Endothelial cell of umbilical vein (primary cell): Measurements from ENCODE around the gene CEP85L. TPM values are rescaled to one million over a fixed set of nuclear protein-coding genes. Genes with fewer than 3 reads are reported as not detected.

ENCODE experiments used
- BruUV-seq: library from RNA; stranded (reverse); fragments of 400-500 nt; replicated peaks from 2 replicates; lab custom pipeline; 2021; lab: Mats Ljungman, UMichigan
- CTCF ChIA-PET: fragments of 300-600, 350-600 bp; sonication (Branson Sonifier 250); formaldehyde crosslinking; loops from one replicate; lab custom pipeline; 2021; ENCODE audit warnings: antibody characterized with exemption, inconsistent platforms; lab: Charles Lee
- POLR2A ChIA-PET: fragments of 300-600, 350-600 bp; sonication (Branson Sonifier 250); formaldehyde crosslinking; loops from one replicate; lab custom pipeline; 2021; ENCODE audit warnings: antibody characterized with exemption, inconsistent platforms; lab: Charles Lee
- DNase-seq: peaks from one replicate; pipeline ENCODE4 v3.0.0-alpha.2; 2011; ENCODE audit warnings: low read depth, low spot score
- FAIRE-seq: peaks from 2 replicates; lab custom pipeline; 2011; peaks lifted over from hg19 to GRCh38; lab: Jason Lieb, UNC
- H2AFZ ChIP-seq: 2 replicates; pipeline ENCODE4 v1.6.0; 2012; ENCODE audit warnings: low read depth, low read length, control low read depth, inconsistent platforms
- H3K27ac ChIP-seq: 2 replicates; pipeline ENCODE4 v1.5.1; 2011; ENCODE audit warnings: low read depth, mild to moderate bottlenecking, control low read depth, low read length, moderate library complexity; ENCODE audit not compliant: insufficient read depth
- H3K27me3 ChIP-seq, 2 experiments: 2 replicates each; pipeline versions ENCODE4 v1.6.0 to v1.6.1; 2011; ENCODE audit warnings: low read length in 2 of 2, mixed read lengths in 1 of 2; ENCODE audit not compliant: control insufficient read depth in 2 of 2, insufficient read depth in 2 of 2
- H3K36me3 ChIP-seq, 2 experiments: 2 replicates in 1 of 2; 3 replicates in 1 of 2; pipeline ENCODE4 v1.5.1; 2011; ENCODE audit warnings: low read length in 2 of 2, mild to moderate bottlenecking in 1 of 2, moderate library complexity in 1 of 2; ENCODE audit not compliant: control insufficient read depth in 2 of 2, insufficient read depth in 2 of 2; ENCODE audit errors: extremely low read depth in 1 of 2
- H3K4me1 ChIP-seq: 3 replicates; pipeline ENCODE4 v1.5.1; 2011; ENCODE audit warnings: mild to moderate bottlenecking, low read length; ENCODE audit not compliant: control insufficient read depth, insufficient read depth; ENCODE audit errors: extremely low read depth
- H3K4me2 ChIP-seq: 2 replicates; pipeline ENCODE4 v1.6.1; 2011; ENCODE audit warnings: low read length, control low read depth, mixed read lengths; ENCODE audit not compliant: insufficient read depth
- H3K4me3 ChIP-seq, 3 experiments: fragments of 200-600 bp in 1 of 3; sonication (generic), shearing (Covaris generic) in 1 of 3; replicated peaks in 1 of 3; 2 replicates each; pipeline ENCODE4 v1.5.1; 2011 to 2016; ENCODE audit warnings: control low read depth in 3 of 3, low read length in 3 of 3, mild to moderate bottlenecking in 2 of 3, inconsistent platforms in 1 of 3, low read depth in 1 of 3, moderate library complexity in 1 of 3; ENCODE audit not compliant: insufficient read depth in 1 of 3
- H3K79me2 ChIP-seq: 2 replicates; pipeline ENCODE4 v1.6.0; 2012; ENCODE audit warnings: low read length, inconsistent platforms; ENCODE audit not compliant: control insufficient read depth, insufficient read depth
- H3K9ac ChIP-seq: replicated peaks from 2 replicates; pipeline ENCODE3; 2011; ENCODE audit warnings: low read length, control low read depth; ENCODE audit not compliant: insufficient read depth; ENCODE audit errors: extremely low read depth
- H3K9me1 ChIP-seq: replicated peaks from 3 replicates; pipeline ENCODE4 v1.6.0; 2011; ENCODE audit warnings: mild to moderate bottlenecking, low read length; ENCODE audit not compliant: control insufficient read depth, insufficient read depth; ENCODE audit errors: extremely low read depth
- H3K9me3 ChIP-seq: replicated peaks from 2 replicates; pipeline ENCODE4 v1.5.1; 2012; ENCODE audit warnings: low read length, inconsistent platforms; ENCODE audit not compliant: control insufficient read depth, insufficient read depth
- H4K20me1 ChIP-seq: replicated peaks from 2 replicates; pipeline ENCODE3; 2011; ENCODE audit warnings: mild to moderate bottlenecking, low read length; ENCODE audit not compliant: control insufficient read depth, insufficient read depth; ENCODE audit errors: extremely low read depth
- EZH2 ChIP-seq: IDR thresholded peaks from 2 replicates; pipeline ENCODE4 v1.6.1; 2012; ENCODE audit warnings: borderline replicate concordance, low read depth, mild to moderate bottlenecking, moderate library complexity, low read length, inconsistent platforms; ENCODE audit not compliant: severe bottlenecking
- FOS ChIP-seq: IDR thresholded peaks from 2 replicates; pipeline ENCODE4 v1.6.1; 2011; ENCODE audit warnings: mild to moderate bottlenecking, low read length, moderate library complexity, borderline replicate concordance; ENCODE audit not compliant: insufficient read depth
- GATA2 ChIP-seq: IDR thresholded peaks from 2 replicates; pipeline ENCODE4 v1.7.0; 2011; ENCODE audit warnings: low read depth, mild to moderate bottlenecking, moderate library complexity, mixed read lengths, low read length; ENCODE audit not compliant: insufficient read length, insufficient read depth
- JUN ChIP-seq: IDR thresholded peaks from 2 replicates; pipeline ENCODE4 v1.6.1; 2011; ENCODE audit warnings: borderline replicate concordance, low read depth; ENCODE audit not compliant: insufficient read length, insufficient read depth
- MAX ChIP-seq: IDR thresholded peaks from 2 replicates; pipeline ENCODE4 v1.6.1; 2011; ENCODE audit not compliant: insufficient read depth, insufficient read length
- MYC ChIP-seq: IDR thresholded peaks from one replicate; pipeline ENCODE4 v1.6.1; 2011; ENCODE audit warnings: mild to moderate bottlenecking, low read depth, low read length
- POLR2A ChIP-seq: IDR thresholded peaks from 2 replicates; pipeline ENCODE4 v1.6.1; 2012; ENCODE audit warnings: low read depth, mild to moderate bottlenecking, control low read depth, low read length
- POLR2AphosphoS5 ChIP-seq: IDR thresholded peaks from 2 replicates; pipeline ENCODE4 v1.6.1; 2012; ENCODE audit warnings: low read depth, mild to moderate bottlenecking, control low read depth, low read length, moderate library complexity; ENCODE audit not compliant: insufficient read depth
- dilution Hi-C: fragments of 300-500 bp; cut with MboI; formaldehyde crosslinking; loops from one replicate; pipeline ENCODE4 v1.15.0; 2019; ENCODE audit warnings: low sequenced_read_pairs; ENCODE audit not compliant: extremely low pct_ligation_motif_present
- intact Hi-C: fragments of 100-400 bp; cut with micrococcal nuclease; formaldehyde crosslinking; loops from one replicate; pipeline ENCODE4 v1.10.0; 2022
- polyA plus RNA-seq, 4 experiments: library from polyadenylated mRNA; depleted of rRNA in 3 of 4; stranded (reverse) in 3 of 4; unstranded in 1 of 4; fragments of >200 nt; gene quantifications; 2 replicates each; pipeline versions ENCODE4 v1.2.1 to v1.2.3, GENCODE V29; 2011 to 2012; ENCODE audit warnings: missing spikeins in 1 of 4
- total RNA-seq: library from RNA; stranded (reverse); gene quantifications from 2 replicates; pipeline ENCODE4 v1.2.3, GENCODE V29; 2021
- TF ChIP-seq, protein P1 (sequence below), 2 donors: IDR thresholded peaks; 1 replicate in 1 of 2; 2 replicates in 1 of 2; pipeline ENCODE4 v1.5.1; 2011; ENCODE audit warnings: low read length in 2 of 2, mild to moderate bottlenecking in 2 of 2, moderate library complexity in 2 of 2, control low read depth in 1 of 2, inconsistent platforms in 1 of 2, low read depth in 1 of 2; ENCODE audit not compliant: insufficient read depth in 1 of 2; ENCODE audit errors: extremely low read depth in 1 of 2

The CEP85L gene
- total and polyA plus RNA-seq, 2 donors (not counting 3 experiments of a cell fraction or from before 2014, with no cell fraction given) = 1.8 to 9.2 TPM

GRCh38 chr6:118589649-118590365 lies 61.6 kb downstream of the CEP85L start:
- BruUV-seq = no TSS peak
- Histone ChIP-seq H3K4me3 (no peak overlapping the region), H3K4me1 (peaks cover 9% of the 10 kb centered on the region), H3K27ac (no peak overlapping the region), H3K79me2 (peaks cover 12% of the 10 kb centered on the region), H3K9me3 (no peaks in the 10 kb centered on the region), H3K4me2 (peak overlapping the region; percentile 35), H3K9ac (no peak overlapping the region), H3K9me1 (no peaks in the 10 kb centered on the region), H3K27me3 (no peaks in the 10 kb centered on the region), H4K20me1 (no peaks in the 10 kb centered on the region), H2AFZ (no peak overlapping the region), H3K36me3 (no peaks in the 10 kb centered on the region)
- dilution Hi-C loops = no loop called here
- CTCF ChIA-PET = interaction anchor here (1.2 to 1.8 kb wide), 2 partner anchors 9 to 303 kb away, joined by 3 to 5 read pairs; no protein-coding TSS in a partner anchor
- TF ChIP-seq GATA2 = no peak
- peak; percentile 18 for DNase-seq
- no peak for FAIRE-seq
- POLR2A ChIA-PET = no interaction called here
- intact Hi-C loops = no loop called here

DNA sequence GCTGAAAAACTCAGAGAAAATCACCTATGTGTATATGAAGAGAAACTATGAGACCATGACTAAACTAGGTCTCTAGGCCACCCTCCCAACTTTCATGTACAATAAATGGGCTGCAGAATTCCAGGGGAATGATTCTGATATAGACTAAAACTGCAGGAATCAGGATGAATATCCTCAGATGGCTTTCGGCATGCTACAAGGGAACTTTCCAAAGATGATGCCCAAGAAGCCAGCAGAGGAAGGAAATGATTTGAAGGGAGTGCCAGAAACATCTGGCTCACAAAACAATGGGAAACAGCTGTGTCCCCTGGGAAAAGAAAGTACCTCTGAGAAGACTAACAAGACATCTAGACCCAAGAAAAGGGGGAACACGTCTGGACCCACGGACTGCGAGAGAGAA lies 62.2 kb downstream of the CEP85L start:
- DNase-seq (peak; percentile 32), FAIRE-seq (no peak)
- H3K4me3 ChIP-seq = no peak overlapping the region
- no peaks in the 10 kb centered on the region for H3K9me3 ChIP-seq
- no TSS peak for BruUV-seq
- peaks cover 12% of the 10 kb centered on the region for H3K79me2 ChIP-seq
- no peak overlapping the region for H2AFZ ChIP-seq
- no peaks in the 10 kb centered on the region for H3K9me1 ChIP-seq
- no peaks in the 10 kb centered on the region for H3K27me3 ChIP-seq
- no peak overlapping the region for H3K9ac ChIP-seq
- TF ChIP-seq GATA2 = no peak
- TF ChIP-seq EZH2 = no peak
- TF ChIP-seq MYC = no peak
- TF ChIP-seq FOS = no peak
- no peak for TF ChIP-seq POLR2AphosphoS5
- TF ChIP-seq POLR2A = no peak
- no peak for TF ChIP-seq MAX
- TF ChIP-seq JUN = no peak
- TF ChIP-seq, protein P1, sequence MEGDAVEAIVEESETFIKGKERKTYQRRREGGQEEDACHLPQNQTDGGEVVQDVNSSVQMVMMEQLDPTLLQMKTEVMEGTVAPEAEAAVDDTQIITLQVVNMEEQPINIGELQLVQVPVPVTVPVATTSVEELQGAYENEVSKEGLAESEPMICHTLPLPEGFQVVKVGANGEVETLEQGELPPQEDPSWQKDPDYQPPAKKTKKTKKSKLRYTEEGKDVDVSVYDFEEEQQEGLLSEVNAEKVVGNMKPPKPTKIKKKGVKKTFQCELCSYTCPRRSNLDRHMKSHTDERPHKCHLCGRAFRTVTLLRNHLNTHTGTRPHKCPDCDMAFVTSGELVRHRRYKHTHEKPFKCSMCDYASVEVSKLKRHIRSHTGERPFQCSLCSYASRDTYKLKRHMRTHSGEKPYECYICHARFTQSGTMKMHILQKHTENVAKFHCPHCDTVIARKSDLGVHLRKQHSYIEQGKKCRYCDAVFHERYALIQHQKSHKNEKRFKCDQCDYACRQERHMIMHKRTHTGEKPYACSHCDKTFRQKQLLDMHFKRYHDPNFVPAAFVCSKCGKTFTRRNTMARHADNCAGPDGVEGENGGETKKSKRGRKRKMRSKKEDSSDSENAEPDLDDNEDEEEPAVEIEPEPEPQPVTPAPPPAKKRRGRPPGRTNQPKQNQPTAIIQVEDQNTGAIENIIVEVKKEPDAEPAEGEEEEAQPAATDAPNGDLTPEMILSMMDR (IDR thresholded peaks at IDR 0.05; ENCODE audit: extremely low read depth in 1 of 2, insufficient read depth in 1 of 2, low read depth in 1 of 2, low read length in 2 of 2) = no peak
- POLR2A ChIA-PET = no interaction called here
- dilution Hi-C loops (no loop called here), intact Hi-C loops (no loop called here)
- no peaks in the 10 kb centered on the region for H3K36me3 ChIP-seq
- no peaks in the 10 kb centered on the region for H4K20me1 ChIP-seq
- H3K4me1 ChIP-seq = peaks cover 9% of the 10 kb centered on the region
- no peak overlapping the region for H3K27ac ChIP-seq
- H3K4me2 ChIP-seq = peak overlapping the region; percentile 35
- CTCF ChIA-PET = interaction anchor here (1.8 kb wide), 1 partner anchor 8 kb away, joined by 5 read pairs; no protein-coding TSS in a partner anchor
